Activated CD4-positive, CD25-positive, alpha-beta regulatory T cell treated with anti-CD3 and anti-CD28 coated beads, Interleukin-2, amount 50 U/mL, for 16 hours (primary cell): ENCODE results near the gene LGALS13.

Source experiments
- DNase-seq: peaks from one replicate; pipeline ENCODE4 v3.0.0-alpha.2; 2020; ENCODE audit warnings: low read depth, low spot score

The LGALS13 gene

GRCh38 chr19:39602224-39602623, at the start of gene LGALS13:
TSS of gene LGALS13 (plus strand) at chr19:39602524. CDS start at chr19:39602569, 45 bp downstream.
- no peak for DNase-seq

GRCh38 chr19:39553082-39553652, 49.2 kb upstream of the LGALS13 start:
- DNase-seq: no peak

GRCh38 chr19:39554701-39555311, 47.5 kb upstream of the LGALS13 start:
- no peak for DNase-seq

GRCh38 chr19:39555883-39556282, 46.4 kb upstream of the LGALS13 start:
- DNase-seq: no peak

GRCh38 chr19:39557811-39558623, 44.3 kb upstream of the LGALS13 start:
- no peak for DNase-seq

GRCh38 chr19:39558624-39559117, 43.7 kb upstream of the LGALS13 start:
- no peak for DNase-seq

GRCh38 chr19:39563408-39563807, 38.9 kb upstream of the LGALS13 start:
- DNase-seq: no peak

GRCh38 chr19:39566064-39566463, 36.3 kb upstream of the LGALS13 start:
- no peak for DNase-seq

GRCh38 chr19:39568604-39569003, 33.7 kb upstream of the LGALS13 start:
- DNase-seq: no peak

- no peak for DNase-seq
These were observed 19.9 kb upstream of the LGALS13 start for GRCh38 chr19:39582442-39582841.

- no peak for DNase-seq
These were observed 19.3 kb upstream of the LGALS13 start for GRCh38 chr19:39582891-39583625.

GRCh38 chr19:39587496-39587895, 14.8 kb upstream of the LGALS13 start:
- DNase-seq: no peak

GRCh38 chr19:39588066-39588465, 14.3 kb upstream of the LGALS13 start:
- no peak for DNase-seq

- DNase-seq: no peak
These were observed 12.1 kb upstream of the LGALS13 start for GRCh38 chr19:39590265-39590664.

- DNase-seq: no peak
These were observed 9.9 kb upstream of the LGALS13 start for GRCh38 chr19:39592381-39592780.

- no peak for DNase-seq
These were observed 6.4 kb upstream of the LGALS13 start for GRCh38 chr19:39595950-39596349.

- no peak for DNase-seq
These were observed 5.4 kb upstream of the LGALS13 start for GRCh38 chr19:39596911-39597310.

GRCh38 chr19:39599116-39599515, 3.2 kb upstream of the LGALS13 start:
- DNase-seq: no peak

- DNase-seq: no peak
These were observed 1.5 kb downstream of the LGALS13 start for GRCh38 chr19:39603825-39604224.

GRCh38 chr19:39607021-39607420, 4.7 kb downstream of the LGALS13 start:
- DNase-seq: no peak

GRCh38 chr19:39607561-39607960, 5.2 kb downstream of the LGALS13 start:
- DNase-seq: no peak

GRCh38 chr19:39613597-39613996, 11.3 kb downstream of the LGALS13 start:
- DNase-seq: no peak
